Astrocyte of the spinal cord (primary cell): ENCODE results near the gene ADAM23.

Experiments used
- DNase-seq: peaks from one replicate; pipeline ENCODE4 v3.0.0; 2011; ENCODE audit warnings: low read depth, low spot score
- H3K4me3 ChIP-seq: 2 replicates; pipeline ENCODE4 v1.5.1; 2011; ENCODE audit warnings: low read depth, mild to moderate bottlenecking, low read length, moderate library complexity
- in situ Hi-C: cut with HindIII; loops from 2 replicates; pipeline ENCODE4 v1.10.0; 2017; ENCODE audit warnings: low sequenced_read_pairs
- TF ChIP-seq, protein P1 (sequence below): IDR thresholded peaks from 2 replicates; pipeline ENCODE4 v1.5.1; 2012; ENCODE audit warnings: low read depth, mild to moderate bottlenecking, low read length, inconsistent platforms

The ADAM23 gene

DNA sequence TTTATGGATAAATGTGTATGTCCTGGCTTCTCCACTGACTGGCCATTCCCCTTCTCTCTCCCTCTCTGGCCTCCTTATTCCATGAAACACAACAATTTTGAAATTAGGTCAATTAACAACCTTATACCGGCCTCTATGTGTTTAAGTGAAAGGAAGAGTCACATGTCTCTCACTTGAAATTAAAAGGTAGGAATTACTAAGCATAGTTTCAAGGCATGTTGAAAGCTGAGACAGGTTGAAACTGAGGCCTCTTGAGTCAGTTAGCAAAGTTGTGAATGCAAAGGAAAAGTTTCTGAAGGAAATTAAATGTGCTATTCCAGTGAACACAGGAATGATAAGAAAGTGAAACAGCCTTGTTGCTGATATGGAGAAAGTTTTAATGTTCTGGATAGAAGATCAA lies 69.7 kb downstream of the ADAM23 start:
- no peak overlapping the region for H3K4me3 ChIP-seq
- in situ Hi-C loops: no loop called here
- TF ChIP-seq, protein P1, sequence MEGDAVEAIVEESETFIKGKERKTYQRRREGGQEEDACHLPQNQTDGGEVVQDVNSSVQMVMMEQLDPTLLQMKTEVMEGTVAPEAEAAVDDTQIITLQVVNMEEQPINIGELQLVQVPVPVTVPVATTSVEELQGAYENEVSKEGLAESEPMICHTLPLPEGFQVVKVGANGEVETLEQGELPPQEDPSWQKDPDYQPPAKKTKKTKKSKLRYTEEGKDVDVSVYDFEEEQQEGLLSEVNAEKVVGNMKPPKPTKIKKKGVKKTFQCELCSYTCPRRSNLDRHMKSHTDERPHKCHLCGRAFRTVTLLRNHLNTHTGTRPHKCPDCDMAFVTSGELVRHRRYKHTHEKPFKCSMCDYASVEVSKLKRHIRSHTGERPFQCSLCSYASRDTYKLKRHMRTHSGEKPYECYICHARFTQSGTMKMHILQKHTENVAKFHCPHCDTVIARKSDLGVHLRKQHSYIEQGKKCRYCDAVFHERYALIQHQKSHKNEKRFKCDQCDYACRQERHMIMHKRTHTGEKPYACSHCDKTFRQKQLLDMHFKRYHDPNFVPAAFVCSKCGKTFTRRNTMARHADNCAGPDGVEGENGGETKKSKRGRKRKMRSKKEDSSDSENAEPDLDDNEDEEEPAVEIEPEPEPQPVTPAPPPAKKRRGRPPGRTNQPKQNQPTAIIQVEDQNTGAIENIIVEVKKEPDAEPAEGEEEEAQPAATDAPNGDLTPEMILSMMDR: no peak
- DNase-seq: no peak

DNA sequence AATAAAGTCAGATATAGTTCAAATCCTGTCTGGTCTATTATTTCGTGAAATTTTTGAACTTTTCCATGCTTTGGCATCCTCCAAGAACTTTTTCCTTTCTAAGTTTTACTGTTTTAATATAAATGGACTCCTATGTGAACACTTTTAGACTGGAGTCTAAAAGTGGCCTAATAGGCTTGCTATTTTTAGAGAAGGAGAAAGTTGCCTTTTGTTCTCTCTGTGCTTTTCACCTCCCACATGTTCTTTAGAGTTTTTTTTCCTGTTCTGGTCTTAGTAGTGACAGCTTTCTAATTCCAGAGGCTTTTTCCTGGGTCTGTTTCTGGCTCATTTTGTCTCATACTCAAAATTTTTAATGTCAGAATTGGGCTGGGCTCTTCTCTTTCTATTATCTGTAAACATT lies 72.2 kb downstream of the ADAM23 start:
- DNase-seq: no peak
- TF ChIP-seq, protein P1: no peak
- in situ Hi-C loops: no loop called here
- no peak overlapping the region for H3K4me3 ChIP-seq

DNA sequence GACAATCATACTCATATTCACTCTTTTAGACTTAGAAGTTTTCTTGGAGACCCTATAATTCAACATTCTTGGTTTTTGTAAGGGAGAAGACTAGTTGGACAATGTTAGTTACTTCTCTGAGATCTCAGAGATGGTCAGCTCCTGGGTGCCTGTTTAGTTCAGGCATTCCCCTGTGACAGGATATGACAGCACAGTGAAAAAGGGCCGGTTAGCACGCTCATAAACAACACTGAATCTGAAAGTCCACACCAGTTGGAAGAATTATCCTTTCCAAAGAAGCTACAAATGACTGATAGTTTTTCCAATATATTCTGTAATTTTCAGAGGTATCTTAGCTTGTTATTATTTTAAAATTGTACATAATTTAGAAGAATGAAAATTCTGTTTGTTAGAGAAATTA lies 75.7 kb downstream of the ADAM23 start:
- no peak overlapping the region for H3K4me3 ChIP-seq
- in situ Hi-C loops: no loop called here
- TF ChIP-seq, protein P1: no peak

DNA sequence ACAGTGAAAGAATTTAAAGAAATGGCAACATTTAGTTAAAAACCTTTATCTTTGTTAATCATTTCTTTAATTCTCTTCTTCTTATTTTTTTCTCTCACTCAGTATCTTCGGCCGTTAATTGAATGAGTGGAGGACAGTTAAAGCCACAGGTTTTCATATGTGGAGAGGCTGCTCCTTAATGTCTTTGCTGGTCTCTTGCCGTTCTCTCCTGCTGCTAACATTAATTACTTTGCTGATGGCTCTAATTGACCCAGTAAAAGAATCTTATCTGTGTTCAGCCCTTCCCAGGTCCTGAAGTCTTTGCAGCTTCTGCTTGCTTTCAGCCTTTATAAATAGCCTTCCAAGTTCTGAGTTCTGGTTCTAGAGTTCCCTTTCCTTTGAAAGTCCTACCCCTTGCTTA lies 77.1 kb downstream of the ADAM23 start:
- in situ Hi-C loops: no loop called here
- DNase-seq: no peak
- TF ChIP-seq, protein P1: no peak
- no peak overlapping the region for H3K4me3 ChIP-seq

More for the DNA sequence above, 75.7 kb downstream of the ADAM23 start:
- no peak for DNase-seq

DNA sequence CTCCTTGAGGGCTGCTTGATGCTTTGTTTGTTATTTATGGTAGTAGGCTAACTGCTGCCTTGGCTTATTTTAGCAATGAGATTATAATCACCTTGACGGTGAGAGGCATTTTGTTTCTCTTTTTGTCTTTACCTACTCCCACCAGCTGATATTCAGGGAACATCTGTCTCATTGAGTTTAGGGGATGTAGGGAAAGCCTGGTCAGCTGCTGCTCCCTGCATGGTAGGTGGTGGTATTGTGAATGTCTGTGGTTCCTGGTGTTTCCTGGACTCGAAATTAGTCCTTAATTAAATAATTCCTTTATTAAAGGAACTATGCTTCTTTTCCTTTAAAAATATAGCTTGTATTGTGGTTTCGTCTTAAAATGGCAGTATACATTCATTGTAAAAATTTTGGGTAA lies 77.8 kb downstream of the ADAM23 start:
- no peak overlapping the region for H3K4me3 ChIP-seq
- TF ChIP-seq, protein P1: no peak
- DNase-seq: no peak
- in situ Hi-C loops: no loop called here

DNA sequence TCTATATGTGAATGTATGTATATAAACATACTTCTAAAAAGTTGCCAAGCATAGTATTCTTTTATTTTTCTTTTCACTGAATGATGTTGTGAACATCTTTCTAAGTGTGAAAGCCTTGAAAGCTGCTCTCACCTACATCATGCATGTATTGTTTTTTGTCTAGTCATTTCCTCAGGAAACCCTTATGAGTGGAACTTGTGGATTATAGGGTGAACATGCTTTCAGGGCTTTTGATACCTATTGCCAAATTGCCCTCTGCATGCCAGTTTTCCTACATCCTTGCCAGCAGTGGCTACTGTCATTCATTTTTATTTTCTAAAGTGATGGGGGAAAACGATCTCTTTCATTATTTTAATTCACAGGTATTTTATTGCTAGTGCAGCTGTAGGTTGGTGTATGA lies 78.3 kb downstream of the ADAM23 start:
- in situ Hi-C loops: no loop called here
- no peak overlapping the region for H3K4me3 ChIP-seq
- DNase-seq: no peak
- TF ChIP-seq, protein P1: no peak

- no peak overlapping the region for H3K4me3 ChIP-seq
- DNase-seq: no peak
- in situ Hi-C loops: no loop called here
- TF ChIP-seq, protein P1: no peak
Measured at GRCh38 chr2:206526416-206526815, 83.1 kb downstream of the ADAM23 start.
